ENCODE measurements around the gene KCNJ6.

The KCNJ6 gene

GRCh38 chr21:37699024-37699775 lies 217.1 kb downstream of the KCNJ6 start:
- Histone ChIP-seq H3K23ac (ENCODE audit: low read length in 2 of 2) (no peak overlapping the region), H3K36me3 (ENCODE audit: control insufficient read depth in 1 of 2, insufficient read depth in 2 of 2, low read depth in 1 of 2, low read length in 2 of 2) (no peaks in the 10 kb centered on the region), H3K4me1 (ENCODE audit: control insufficient read depth, insufficient read depth, low read depth, low read length) (no peaks in the 10 kb centered on the region), H3K18ac (ENCODE audit: low read depth in 1 of 2, low read length in 2 of 2) (no peak overlapping the region), H3K4ac (ENCODE audit: low read depth in 1 of 2, low read length in 2 of 2) (no peak overlapping the region), H3K4me3 (ENCODE audit: insufficient read depth in 1 of 2, low read depth in 1 of 2, low read length in 2 of 2) (no peak overlapping the region), H3K9me3 (ENCODE audit: control insufficient read depth, low read length) (peaks cover 11% of the 10 kb centered on the region), H3K4me2 (ENCODE audit: low read length, poor library complexity, severe bottlenecking) (no peak overlapping the region), H3K14ac (ENCODE audit: low read length in 2 of 2) (no peak overlapping the region), H2BK15ac (ENCODE audit: low read depth, poor library complexity, severe bottlenecking) (no peak overlapping the region), H2BK12ac (ENCODE audit: low read length in 2 of 2) (no peak overlapping the region), H2AFZ (ENCODE audit: low read depth, low read length) (no peak overlapping the region), H2AK5ac (ENCODE audit: low read length, severe bottlenecking) (no peak overlapping the region), H2BK5ac (ENCODE audit: low read depth, low read length, poor library complexity, severe bottlenecking) (no peak overlapping the region), H4K8ac (ENCODE audit: low read length) (no peak overlapping the region), H4K91ac (ENCODE audit: low read length) (no peak overlapping the region), H3K27me3 (ENCODE audit: control insufficient read depth in 1 of 2, insufficient read depth in 1 of 2, low read length in 2 of 2) (peaks cover 6 to 44% of the 10 kb centered on the region in 2 experiments), H3K79me1 (replicated peaks; ENCODE audit: low read length, poor library complexity, severe bottlenecking) (no peaks in the 10 kb centered on the region), H2BK120ac (ENCODE audit: low read depth, low read length) (no peak overlapping the region), H3K9ac (ENCODE audit: low read length) (no peak overlapping the region), H3K27ac (ENCODE audit: low read length, poor library complexity, severe bottlenecking) (no peak overlapping the region)
- 84% methylated on average over 4 of the region's 5 CpGs for WGBS
- DNase-seq = no peak

DNA sequence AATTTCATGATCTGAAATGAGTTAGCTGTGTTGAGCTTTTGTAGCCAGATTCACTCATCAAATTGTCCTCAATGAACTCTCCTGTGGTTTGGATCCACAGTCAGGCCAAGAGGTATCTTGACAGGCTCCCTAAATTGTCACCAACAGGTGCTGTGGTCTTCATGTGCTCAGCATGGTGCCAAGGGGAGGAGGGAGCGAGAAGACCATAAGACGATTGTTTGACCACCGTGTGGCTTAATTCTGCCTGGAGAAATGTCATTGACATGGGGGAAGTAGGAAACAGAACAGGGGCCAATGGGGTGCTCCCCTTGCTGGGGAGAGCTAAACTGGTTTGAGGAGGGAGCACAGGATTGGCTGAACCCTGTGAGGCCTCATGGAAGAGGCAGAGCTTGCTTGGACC lies 219.3 kb downstream of the KCNJ6 start:
- WGBS = 94% methylated on average over 3 of the region's 3 CpGs
- Histone ChIP-seq H2BK120ac (ENCODE audit: low read depth, low read length) (no peak overlapping the region), H2BK12ac (ENCODE audit: low read length in 2 of 2) (no peak overlapping the region)

GRCh38 chr21:37695111-37695510 lies 221.1 kb downstream of the KCNJ6 start:
- H3K4me3 ChIP-seq (ENCODE audit: insufficient read depth in 1 of 2, low read depth in 1 of 2, low read length in 2 of 2) = no peak overlapping the region
- no peaks in the 10 kb centered on the region for H3K79me1 ChIP-seq (replicated peaks; ENCODE audit: low read length, poor library complexity, severe bottlenecking)
- peaks cover 11% of the 10 kb centered on the region for H3K9me3 ChIP-seq (ENCODE audit: control insufficient read depth, low read length)
- H3K36me3 ChIP-seq (ENCODE audit: control insufficient read depth in 1 of 2, insufficient read depth in 2 of 2, low read depth in 1 of 2, low read length in 2 of 2) = no peaks in the 10 kb centered on the region
- H3K4ac ChIP-seq (ENCODE audit: low read depth in 1 of 2, low read length in 2 of 2) = no peak overlapping the region
- H2BK5ac ChIP-seq (ENCODE audit: low read depth, low read length, poor library complexity, severe bottlenecking) = no peak overlapping the region
- no peak overlapping the region for H3K14ac ChIP-seq (ENCODE audit: low read length in 2 of 2)
- H3K18ac ChIP-seq (ENCODE audit: low read depth in 1 of 2, low read length in 2 of 2) = no peak overlapping the region
- no peak overlapping the region for H2BK15ac ChIP-seq (ENCODE audit: low read depth, poor library complexity, severe bottlenecking)
- peaks cover 6 to 36% of the 10 kb centered on the region in 2 experiments for H3K27me3 ChIP-seq (ENCODE audit: control insufficient read depth in 1 of 2, insufficient read depth in 1 of 2, low read length in 2 of 2)
- H2BK12ac ChIP-seq (ENCODE audit: low read length in 2 of 2) = no peak overlapping the region
- no peak overlapping the region for H3K27ac ChIP-seq (ENCODE audit: low read length, poor library complexity, severe bottlenecking)
- H4K91ac ChIP-seq (ENCODE audit: low read length) = no peak overlapping the region
- no peak overlapping the region for H3K9ac ChIP-seq (ENCODE audit: low read length)
- H2AFZ ChIP-seq (ENCODE audit: low read depth, low read length) = no peak overlapping the region
- no peak overlapping the region for H2AK5ac ChIP-seq (ENCODE audit: low read length, severe bottlenecking)
- no peak for DNase-seq
- no peak overlapping the region for H3K4me2 ChIP-seq (ENCODE audit: low read length, poor library complexity, severe bottlenecking)
- no peak overlapping the region for H4K8ac ChIP-seq (ENCODE audit: low read length)
- H2BK120ac ChIP-seq (ENCODE audit: low read depth, low read length) = no peak overlapping the region
- H3K4me1 ChIP-seq (ENCODE audit: control insufficient read depth, insufficient read depth, low read depth, low read length) = no peaks in the 10 kb centered on the region
- no peak overlapping the region for H3K23ac ChIP-seq (ENCODE audit: low read length in 2 of 2)

More for the DNA sequence above, 219.3 kb downstream of the KCNJ6 start:
- Histone ChIP-seq H2BK15ac (ENCODE audit: low read depth, poor library complexity, severe bottlenecking) (no peak overlapping the region), H3K23ac (ENCODE audit: low read length in 2 of 2) (no peak overlapping the region), H3K27ac (ENCODE audit: low read length, poor library complexity, severe bottlenecking) (no peak overlapping the region), H3K4me2 (ENCODE audit: low read length, poor library complexity, severe bottlenecking) (no peak overlapping the region), H2AK5ac (ENCODE audit: low read length, severe bottlenecking) (no peak overlapping the region), H3K79me1 (replicated peaks; ENCODE audit: low read length, poor library complexity, severe bottlenecking) (no peaks in the 10 kb centered on the region), H2AFZ (ENCODE audit: low read depth, low read length) (no peak overlapping the region), H3K9ac (ENCODE audit: low read length) (no peak overlapping the region), H3K36me3 (ENCODE audit: control insufficient read depth in 1 of 2, insufficient read depth in 2 of 2, low read depth in 1 of 2, low read length in 2 of 2) (no peaks in the 10 kb centered on the region), H2BK5ac (ENCODE audit: low read depth, low read length, poor library complexity, severe bottlenecking) (no peak overlapping the region), H3K14ac (ENCODE audit: low read length in 2 of 2) (no peak overlapping the region), H3K9me3 (ENCODE audit: control insufficient read depth, low read length) (peaks cover 11% of the 10 kb centered on the region), H4K91ac (ENCODE audit: low read length) (no peak overlapping the region), H3K18ac (ENCODE audit: low read depth in 1 of 2, low read length in 2 of 2) (no peak overlapping the region), H3K4me1 (ENCODE audit: control insufficient read depth, insufficient read depth, low read depth, low read length) (no peaks in the 10 kb centered on the region), H3K4ac (ENCODE audit: low read depth in 1 of 2, low read length in 2 of 2) (no peak overlapping the region), H4K8ac (ENCODE audit: low read length) (no peak overlapping the region), H3K4me3 (ENCODE audit: insufficient read depth in 1 of 2, low read depth in 1 of 2, low read length in 2 of 2) (no peak overlapping the region), H3K27me3 (ENCODE audit: control insufficient read depth in 1 of 2, insufficient read depth in 1 of 2, low read length in 2 of 2) (peaks cover 6 to 33% of the 10 kb centered on the region in 2 experiments)
- no peak for DNase-seq

- H3K27me3 ChIP-seq (ENCODE audit: control insufficient read depth in 1 of 2, insufficient read depth in 1 of 2, low read length in 2 of 2) = peaks cover 0 to 3% of the 10 kb centered on the region in 2 experiments
- H3K18ac ChIP-seq (ENCODE audit: low read depth in 1 of 2, low read length in 2 of 2) = no peak overlapping the region
- no peak for DNase-seq
- no peaks in the 10 kb centered on the region for H3K36me3 ChIP-seq (ENCODE audit: control insufficient read depth in 1 of 2, insufficient read depth in 2 of 2, low read depth in 1 of 2, low read length in 2 of 2)
- H2AFZ ChIP-seq (ENCODE audit: low read depth, low read length) = no peak overlapping the region
- H4K91ac ChIP-seq (ENCODE audit: low read length) = no peak overlapping the region
- no peak overlapping the region for H2AK5ac ChIP-seq (ENCODE audit: low read length, severe bottlenecking)
- no peaks in the 10 kb centered on the region for H3K79me1 ChIP-seq (replicated peaks; ENCODE audit: low read length, poor library complexity, severe bottlenecking)
- H3K4me1 ChIP-seq (ENCODE audit: control insufficient read depth, insufficient read depth, low read depth, low read length) = no peaks in the 10 kb centered on the region
- H3K23ac ChIP-seq (ENCODE audit: low read length in 2 of 2) = no peak overlapping the region
- no peaks in the 10 kb centered on the region for H3K9me3 ChIP-seq (ENCODE audit: control insufficient read depth, low read length)
- H2BK12ac ChIP-seq (ENCODE audit: low read length in 2 of 2) = no peak overlapping the region
- no peak overlapping the region for H3K4ac ChIP-seq (ENCODE audit: low read depth in 1 of 2, low read length in 2 of 2)
- no peak overlapping the region for H3K14ac ChIP-seq (ENCODE audit: low read length in 2 of 2)
- H2BK5ac ChIP-seq (ENCODE audit: low read depth, low read length, poor library complexity, severe bottlenecking) = no peak overlapping the region
- H2BK120ac ChIP-seq (ENCODE audit: low read depth, low read length) = no peak overlapping the region
- H3K9ac ChIP-seq (ENCODE audit: low read length) = no peak overlapping the region
- 89% methylated on average over 2 of the region's 3 CpGs for WGBS
- no peak overlapping the region for H4K8ac ChIP-seq (ENCODE audit: low read length)
- H2BK15ac ChIP-seq (ENCODE audit: low read depth, poor library complexity, severe bottlenecking) = no peak overlapping the region
- H3K4me2 ChIP-seq (ENCODE audit: low read length, poor library complexity, severe bottlenecking) = no peak overlapping the region
- H3K27ac ChIP-seq (ENCODE audit: low read length, poor library complexity, severe bottlenecking) = no peak overlapping the region
- H3K4me3 ChIP-seq (ENCODE audit: insufficient read depth in 1 of 2, low read depth in 1 of 2, low read length in 2 of 2) = no peak overlapping the region
These were observed 227.2 kb downstream of the KCNJ6 start for GRCh38 chr21:37688952-37689659.

Measured in mesenchymal stem cell (in vitro differentiated cells and primary cell).